IMR-90 (cell line): ENCODE data around the gene MAPK10. TPM values are rescaled to one million over a fixed set of nuclear protein-coding genes. Genes with fewer than 3 reads are reported as not detected.

Experiments
- ATAC-seq: fragments of 200-7000 bp; cut with Tn5 transposase; 2 replicates; pipeline ENCODE4 v1.9.1; 2020; ENCODE audit warnings: low read depth, mild to moderate bottlenecking, moderate library complexity
- BruUV-seq: library from RNA; stranded (reverse); fragments of 400-500 nt; replicated peaks from 2 replicates; lab custom pipeline; 2021; lab: Mats Ljungman, UMichigan
- CTCF ChIA-PET: fragments of 300-600 bp; formaldehyde crosslinking; extraction: SDS; loops from one replicate; lab custom pipeline; 2021; ENCODE audit warnings: antibody characterized with exemption; lab: Yijun Ruan, JAX
- POLR2A ChIA-PET: fragments of 300-600 bp; sonication (Branson Sonifier 250); formaldehyde crosslinking; loops from one replicate; lab custom pipeline; 2022; ENCODE audit warnings: antibody characterized with exemption; ENCODE audit not compliant: unreplicated experiment; lab: Charles Lee
- DNase-seq: peaks from one replicate; pipeline ENCODE4 v3.0.0; 2013
- H2AFZ ChIP-seq: replicated peaks from 2 replicates; pipeline ENCODE3; 2013; ENCODE audit warnings: low read length, mild to moderate bottlenecking; ENCODE audit not compliant: poor library complexity
- H2AK5ac ChIP-seq: 2 replicates; pipeline ENCODE4 v1.6.1; 2013; ENCODE audit warnings: low read depth, low read length, inconsistent platforms
- H2AK9ac ChIP-seq: replicated peaks from 2 replicates; pipeline ENCODE3; 2013; ENCODE audit warnings: mild to moderate bottlenecking, low read depth, low read length, moderate library complexity; ENCODE audit not compliant: poor library complexity
- H2BK120ac ChIP-seq: 2 replicates; pipeline ENCODE4 v1.6.1; 2013; ENCODE audit warnings: low read depth, low read length, inconsistent platforms
- H2BK15ac ChIP-seq: 3 replicates; pipeline ENCODE4 v1.6.1; 2013; ENCODE audit warnings: low read depth, low read length, inconsistent platforms
- H2BK20ac ChIP-seq: 2 replicates; pipeline ENCODE4 v1.6.1; 2013; ENCODE audit warnings: low read depth, mild to moderate bottlenecking, inconsistent platforms, low read length, moderate library complexity
- H2BK5ac ChIP-seq: 2 replicates; pipeline ENCODE4 v1.6.1; 2013; ENCODE audit warnings: mild to moderate bottlenecking, low read depth, low read length, inconsistent platforms; ENCODE audit not compliant: poor library complexity, severe bottlenecking
- H3K14ac ChIP-seq: replicated peaks from 2 replicates; pipeline ENCODE4 v1.6.1; 2013; ENCODE audit warnings: low read depth, low read length, inconsistent platforms
- H3K18ac ChIP-seq: 2 replicates; pipeline ENCODE4 v1.6.1; 2013; ENCODE audit warnings: low read depth, low read length, control low read depth
- H3K23ac ChIP-seq: 2 replicates; pipeline ENCODE4 v1.6.1; 2013; ENCODE audit warnings: low read depth, low read length, inconsistent platforms
- H3K27ac ChIP-seq: 2 replicates; pipeline ENCODE4 v1.5.1; 2013; ENCODE audit warnings: mild to moderate bottlenecking, control low read depth, low read length; ENCODE audit not compliant: insufficient read depth
- H3K27me3 ChIP-seq: 2 replicates; pipeline ENCODE4 v1.6.1; 2013; ENCODE audit warnings: low read length; ENCODE audit not compliant: control insufficient read depth, insufficient read depth
- H3K36me3 ChIP-seq: 2 replicates; pipeline ENCODE4 v1.6.1; 2013; ENCODE audit warnings: low read length, mixed read lengths; ENCODE audit not compliant: control insufficient read depth, insufficient read depth
- H3K4ac ChIP-seq: 2 replicates; pipeline ENCODE4 v1.6.1; 2013; ENCODE audit warnings: low read depth, low read length, inconsistent platforms
- H3K4me1 ChIP-seq: 2 replicates; pipeline ENCODE4 v1.6.1; 2013; ENCODE audit warnings: low read length, mixed read lengths; ENCODE audit not compliant: control insufficient read depth, insufficient read depth
- H3K4me2 ChIP-seq: 2 replicates; pipeline ENCODE4 v1.6.1; 2013; ENCODE audit warnings: low read depth, mild to moderate bottlenecking, control low read depth, low read length, moderate library complexity
- H3K4me3 ChIP-seq: 2 replicates; pipeline ENCODE4 v1.5.1; 2013; ENCODE audit warnings: low read depth, mild to moderate bottlenecking, control low read depth, low read length, moderate library complexity; ENCODE audit not compliant: insufficient read depth
- H3K56ac ChIP-seq: 2 replicates; pipeline ENCODE4 v1.6.1; 2013; ENCODE audit warnings: low read length, inconsistent platforms; ENCODE audit not compliant: insufficient read depth; ENCODE audit errors: extremely low read depth
- H3K79me1 ChIP-seq, 2 experiments: 2 replicates each; pipeline ENCODE4 v1.6.1; 2013; ENCODE audit warnings: low read length in 2 of 2, inconsistent platforms in 1 of 2, low read depth in 1 of 2
- H3K9ac ChIP-seq: 2 replicates; pipeline ENCODE4 v1.6.1; 2013; ENCODE audit warnings: low read depth, low read length, control low read depth
- H3K9me1 ChIP-seq: 2 replicates; pipeline ENCODE4 v1.6.1; 2013; ENCODE audit warnings: low read length, inconsistent platforms; ENCODE audit not compliant: insufficient read depth
- H3K9me3 ChIP-seq: 2 replicates; pipeline ENCODE4 v1.6.1; 2013; ENCODE audit warnings: low read length; ENCODE audit not compliant: control insufficient read depth, insufficient read depth
- H4K20me1 ChIP-seq: 2 replicates; pipeline ENCODE4 v1.6.1; 2013; ENCODE audit warnings: low read length, inconsistent platforms; ENCODE audit not compliant: insufficient read depth
- H4K5ac ChIP-seq: 2 replicates; pipeline ENCODE4 v1.6.1; 2013; ENCODE audit warnings: mild to moderate bottlenecking, low read depth, low read length, control low read depth
- H4K8ac ChIP-seq, 2 experiments: 2 replicates each; pipeline ENCODE4 v1.6.1; 2013; ENCODE audit warnings: low read depth in 2 of 2, low read length in 2 of 2, control low read depth in 1 of 2, inconsistent platforms in 1 of 2
- H4K91ac ChIP-seq: 2 replicates; pipeline ENCODE4 v1.6.1; 2013; ENCODE audit warnings: low read depth, low read length, inconsistent platforms; ENCODE audit not compliant: insufficient read depth
- CHD1 ChIP-seq: IDR thresholded peaks from 2 replicates; pipeline ENCODE4 v1.6.1; 2012; ENCODE audit warnings: low read depth, low read length, improper control_type of control experiment
- RFX5 ChIP-seq: IDR thresholded peaks from 2 replicates; pipeline ENCODE4 v1.8.0; 2012; ENCODE audit warnings: low read depth, mild to moderate bottlenecking, low read length, moderate library complexity
- dilution Hi-C: fragments of 300-500 bp; cut with HindIII; formaldehyde crosslinking; loops from one replicate; pipeline ENCODE4 v1.14.3; 2018; ENCODE audit warnings: low sequenced_read_pairs; ENCODE audit not compliant: unreplicated experiment
- in situ Hi-C: fragments of 300-500 bp; cut with MboI; formaldehyde crosslinking; loops from 3 replicates; pipeline ENCODE4 v1.14.3; 2019; ENCODE audit warnings: low sequenced_read_pairs, inconsistent platforms, mixed read lengths
- intact Hi-C: fragments of 100-400 bp; cut with micrococcal nuclease; formaldehyde crosslinking; loops from 2 replicates; pipeline ENCODE4 v1.10.0; 2022
- polyA plus RNA-seq, 3 experiments: library from polyadenylated mRNA; depleted of rRNA; stranded (reverse); fragments of >200 nt; gene quantifications; 2 replicates each; pipeline ENCODE4 v1.2.3, GENCODE V29; 2012; ENCODE audit warnings: low replicate concordance in 1 of 3
- total RNA-seq: library from RNA; depleted of rRNA; stranded (reverse); fragments of >200 nt; gene quantifications from 2 replicates; pipeline ENCODE4 v1.2.3, GENCODE V29; 2012

The MAPK10 gene
- total and polyA plus RNA-seq, 2 of the 4 experiments (the other 2 are of a cell fraction), result 2.8 to 6.5 TPM

DNA sequence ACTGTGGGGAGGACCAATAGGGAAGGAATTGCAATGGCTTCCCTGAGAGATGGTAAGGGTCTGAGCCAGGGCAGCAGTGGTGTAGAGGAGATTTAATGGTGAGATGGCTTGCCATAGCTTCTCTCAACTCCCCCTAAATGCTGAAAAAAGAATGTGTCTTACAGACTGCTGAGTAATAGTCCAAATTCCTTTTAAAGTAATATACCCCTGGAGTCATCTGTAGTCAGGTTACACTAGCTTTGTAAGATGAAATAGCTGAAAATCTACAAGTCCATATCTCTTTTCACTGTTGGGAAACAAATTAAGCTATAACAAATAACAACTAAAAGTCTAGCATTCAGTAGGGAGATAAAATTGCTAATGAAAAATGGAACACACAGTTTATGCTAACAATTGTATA is 33.5 kb downstream of the MAPK10 start:
- no peak overlapping the region for H4K8ac ChIP-seq
- peak overlapping the region; percentile 32 for H2BK5ac ChIP-seq
- intact Hi-C loops (no loop called here), dilution Hi-C loops (no loop called here), in situ Hi-C loops (no loop called here)
- H4K91ac ChIP-seq, result no peak overlapping the region
- H2BK15ac ChIP-seq, result peak overlapping the region; percentile 54; the same call in 1 of the 3 replicates
- H3K9me3 ChIP-seq, result no peaks in the 10 kb centered on the region
- H4K20me1 ChIP-seq, result no peaks in the 10 kb centered on the region
- ChIA-PET POLR2A (interaction anchor here (0.5 kb wide), 1 partner anchor 10 kb away, joined by 4 read pairs; no protein-coding TSS in a partner anchor), CTCF (interaction anchor here (0.6 to 1.0 kb wide), 2 partner anchors 32 to 38 kb away, joined by 3 read pairs; no protein-coding TSS in a partner anchor)
- no peaks in the 10 kb centered on the region for H3K36me3 ChIP-seq
- BruUV-seq, result no TSS peak
- no peak overlapping the region for H3K18ac ChIP-seq
- peaks cover 5% of the 10 kb centered on the region; the same call in 1 of the 2 replicates for H3K9me1 ChIP-seq
- H3K4me3 ChIP-seq, result no peak overlapping the region
- no peak overlapping the region for H3K56ac ChIP-seq
- H3K27ac ChIP-seq, result no peak overlapping the region
- H3K9ac ChIP-seq, result no peak overlapping the region
- peak overlapping the region; percentile 79 for H2BK20ac ChIP-seq
- H2AFZ ChIP-seq, result no peak overlapping the region
- H3K79me1 ChIP-seq, result no peaks in the 10 kb centered on the region
- H3K14ac ChIP-seq, result no peak overlapping the region
- no peaks in the 10 kb centered on the region for H3K27me3 ChIP-seq
- H3K4ac ChIP-seq, result no peak overlapping the region
- H2BK120ac ChIP-seq, result no peak overlapping the region
- H3K23ac ChIP-seq, result peak overlapping the region; percentile 52; the same call in 1 of the 2 replicates
- H2AK5ac ChIP-seq, result 0 out of 2 replicates have a peak overlapping the region, but pooled peaks have one; percentile 65
- H3K4me1 ChIP-seq, result peaks cover 3% of the 10 kb centered on the region
- DNase-seq, result peak; percentile 33
- peak; percentile 84 for ATAC-seq
- H2AK9ac ChIP-seq, result no peak overlapping the region
- no peak overlapping the region for H3K4me2 ChIP-seq
- H4K5ac ChIP-seq, result no peak overlapping the region; the same call in 1 of the 2 replicates
- TF ChIP-seq CHD1 (no peak), RFX5 (peak; percentile 58; the same call in 1 of the 2 replicates)
